Stimulated activated CD4-positive, alpha-beta T cell treated with anti-CD3 and anti-CD28 coated beads, Interleukin-15, amount 100 ng/mL, for 24 hours (primary cell): Measurements from ENCODE around the gene VAMP5.
"Not testable (repeated sequence)": the region's sequence is repeated elsewhere in the genome, so short reads cannot be mapped to it uniquely, and the experiment has no call there.

ENCODE experiments used
- DNase-seq: peaks from one replicate; pipeline ENCODE4 v3.0.0-alpha.2; 2020

Gene VAMP5

GRCh38 chr2:85551698-85552678 lies 32.2 kb upstream of the VAMP5 start:
- peak; percentile 89 for DNase-seq

GRCh38 chr2:85553184-85553583 lies 31.0 kb upstream of the VAMP5 start:
- no peak for DNase-seq

- no peak for DNase-seq
Observed at GRCh38 chr2:85554980-85555612, 29.1 kb upstream of the VAMP5 start.

GRCh38 chr2:85557130-85557529 lies 27.1 kb upstream of the VAMP5 start:
- DNase-seq, result no peak

- no peak for DNase-seq
Observed at GRCh38 chr2:85558160-85558559, 26.1 kb upstream of the VAMP5 start.

- DNase-seq, result not testable (repeated sequence)
Observed at GRCh38 chr2:85560403-85560726, 23.9 kb upstream of the VAMP5 start.

- DNase-seq, result no peak
Observed at GRCh38 chr2:85560812-85561279, 23.4 kb upstream of the VAMP5 start.

GRCh38 chr2:85561280-85562212 lies 22.7 kb upstream of the VAMP5 start, which contains the start of gene GGCX:
Gene GGCX, minus strand, starts transcription at chr2:85561493. Its CDS starts 65 bp downstream, at chr2:85561428.
- peak; percentile 97 for DNase-seq

GRCh38 chr2:85564144-85564563 lies 20.1 kb upstream of the VAMP5 start:
- no peak for DNase-seq

GRCh38 chr2:85566265-85566664 lies 18.0 kb upstream of the VAMP5 start:
- DNase-seq, result no peak

- no peak for DNase-seq
Observed at GRCh38 chr2:85575739-85576138, 8.5 kb upstream of the VAMP5 start.

GRCh38 chr2:85577063-85577385 lies 7.2 kb upstream of the VAMP5 start:
- DNase-seq, result no peak

- peak; percentile 82 for DNase-seq
Observed at GRCh38 chr2:85577386-85578242, 6.6 kb upstream of the VAMP5 start, which contains the start of gene VAMP8. Gene VAMP8, plus strand, starts transcription at chr2:85577586. Its CDS starts 61 bp downstream, at chr2:85577647.

GRCh38 chr2:85578243-85579180 lies 5.7 kb upstream of the VAMP5 start:
- peak; percentile 37 for DNase-seq

- DNase-seq, result no peak
Observed at GRCh38 chr2:85579266-85579935, 4.8 kb upstream of the VAMP5 start.

GRCh38 chr2:85580206-85580605 lies 4.0 kb upstream of the VAMP5 start:
- no peak for DNase-seq

GRCh38 chr2:85582492-85582891 lies 1.7 kb upstream of the VAMP5 start:
- no peak for DNase-seq

- peak; percentile 58 for DNase-seq
Observed at GRCh38 chr2:85583667-85584353, 421 bp upstream of the VAMP5 start.
